Thoracic aorta (tissue), 2 donors: Measurements from ENCODE around the gene LIF. TPM values are rescaled to one million over a fixed set of nuclear protein-coding genes. Genes with fewer than 3 reads are reported as not detected.
"Not testable (repeated sequence)": the region's sequence is repeated elsewhere in the genome, so short reads cannot be mapped to it uniquely, and the experiment has no call there.

ENCODE experiments used
- ATAC-seq: fragments of 150-250 bp; one replicate; pipeline ENCODE4 v1.8.0; 2017; ENCODE audit warnings: low read depth; ENCODE audit not compliant: insufficient number of reproducible peaks, low FRiP score
- DNase-seq: peaks from one replicate; pipeline ENCODE4 v3.0.0-alpha.2; 2020; ENCODE audit warnings: low spot score
- H3K27ac ChIP-seq, 2 donors: fragments of 200-600 bp; sonication (generic); 1 replicate in 1 of 2; 2 replicates in 1 of 2; pipeline ENCODE4 v1.5.1; 2016; ENCODE audit warnings: mild to moderate bottlenecking in 2 of 2, moderate library complexity in 2 of 2
- H3K27me3 ChIP-seq: fragments of 200-600 bp; sonication (generic); replicated peaks from 2 replicates; pipeline ENCODE4 v1.6.0; 2016; ENCODE audit warnings: mild to moderate bottlenecking; ENCODE audit not compliant: insufficient read depth
- H3K36me3 ChIP-seq: fragments of 200-600 bp; sonication (generic); one replicate; pipeline ENCODE4 v1.5.1; 2016
- H3K4me1 ChIP-seq, 2 donors: fragments of 200-600 bp; sonication (generic); 1 replicate in 1 of 2; 2 replicates in 1 of 2; pipeline versions ENCODE4 v1.5.1 to v1.6.0; 2016; ENCODE audit warnings: low read depth in 2 of 2, mild to moderate bottlenecking in 1 of 2; ENCODE audit not compliant: control insufficient read depth in 1 of 2
- H3K4me3 ChIP-seq: fragments of 200-600 bp; sonication (generic); 2 replicates; pipeline ENCODE4 v1.5.1; 2016; ENCODE audit warnings: mild to moderate bottlenecking
- H3K9me3 ChIP-seq: fragments of 200-600 bp; sonication (generic); 2 replicates; pipeline ENCODE4 v1.5.1; 2016
- CTCF ChIP-seq: fragments of 200-600 bp; sonication (generic); IDR thresholded peaks from one replicate; pipeline ENCODE4 v1.5.1; 2019; ENCODE audit warnings: antibody characterized with exemption
- total RNA-seq, 2 donors: library from RNA; depleted of rRNA; stranded (reverse); fragments of >200 nt; gene quantifications; one replicate each; pipeline versions ENCODE4 v1.1.0 to v1.2.3, GENCODE V29; 2016

The LIF gene
- total RNA-seq, 2 donors from 2014 or later: 1.4 to 11.3 TPM

GRCh38 chr22:30238661-30239487, 7.7 kb downstream of the LIF start:
- ATAC-seq (no peak), DNase-seq (no peak)
- no peak for TF ChIP-seq CTCF
- Histone ChIP-seq H3K36me3 (no peaks in the 10 kb centered on the region), H3K9me3 (no peaks in the 10 kb centered on the region), H3K27ac (no peak overlapping the region), H3K4me3 (no peak overlapping the region), H3K4me1 (no peaks in the 10 kb centered on the region), H3K27me3 (no peaks in the 10 kb centered on the region)

GRCh38 chr22:30238136-30238535, 8.4 kb downstream of the LIF start:
- no peak for TF ChIP-seq CTCF
- no peak for ATAC-seq
- H3K27ac ChIP-seq: no peak overlapping the region

GRCh38 chr22:30236875-30237274, 9.7 kb downstream of the LIF start:
- Histone ChIP-seq H3K27me3 (no peaks in the 10 kb centered on the region), H3K9me3 (no peaks in the 10 kb centered on the region), H3K27ac (no peak overlapping the region), H3K4me1 (no peaks in the 10 kb centered on the region), H3K4me3 (no peak overlapping the region), H3K36me3 (no peaks in the 10 kb centered on the region)
- no peak for TF ChIP-seq CTCF
- ATAC-seq (no peak), DNase-seq (no peak)

More at GRCh38 chr22:30238136-30238535, 8.4 kb downstream of the LIF start:
- DNase-seq: no peak
- no peaks in the 10 kb centered on the region for H3K4me1 ChIP-seq
- H3K9me3 ChIP-seq: no peaks in the 10 kb centered on the region
- H3K4me3 ChIP-seq: no peak overlapping the region
- H3K27me3 ChIP-seq: no peaks in the 10 kb centered on the region
- H3K36me3 ChIP-seq: no peaks in the 10 kb centered on the region

GRCh38 chr22:30235687-30236170, 10.8 kb downstream of the LIF start:
- Histone ChIP-seq H3K27me3 (no peaks in the 10 kb centered on the region), H3K9me3 (no peaks in the 10 kb centered on the region), H3K4me1 (no peaks in the 10 kb centered on the region), H3K36me3 (no peaks in the 10 kb centered on the region), H3K27ac (no peak overlapping the region), H3K4me3 (no peak overlapping the region)
- DNase-seq (no peak), ATAC-seq (no peak)
- TF ChIP-seq CTCF: no peak

GRCh38 chr22:30234786-30235470, 11.6 kb downstream of the LIF start:
- no peaks in the 10 kb centered on the region for H3K27me3 ChIP-seq
- no peak overlapping the region for H3K27ac ChIP-seq
- ATAC-seq (no peak), DNase-seq (no peak)
- no peak overlapping the region for H3K4me3 ChIP-seq
- TF ChIP-seq CTCF: no peak
- H3K4me1 ChIP-seq: no peaks in the 10 kb centered on the region
- H3K36me3 ChIP-seq: no peaks in the 10 kb centered on the region
- no peaks in the 10 kb centered on the region for H3K9me3 ChIP-seq

- not testable (repeated sequence) for H3K4me3 ChIP-seq, H3K27ac ChIP-seq, ATAC-seq, DNase-seq, H3K4me1 ChIP-seq, H3K36me3 ChIP-seq, H3K27me3 ChIP-seq, H3K9me3 ChIP-seq
These were observed 12.2 kb downstream of the LIF start for GRCh38 chr22:30234325-30234724.
